GM21619 (cell line): ENCODE results near the gene SELENBP1.
A peak's percentile ranks its signal among the peaks of the same experiment; 100 is the strongest.

ENCODE experiments used
- ATAC-seq: cut with Tn5 transposase; IDR thresholded peaks from one replicate; pipeline ENCODE4 v1.9.1; 2021; ENCODE audit not compliant: unreplicated experiment

The SELENBP1 gene

DNA sequence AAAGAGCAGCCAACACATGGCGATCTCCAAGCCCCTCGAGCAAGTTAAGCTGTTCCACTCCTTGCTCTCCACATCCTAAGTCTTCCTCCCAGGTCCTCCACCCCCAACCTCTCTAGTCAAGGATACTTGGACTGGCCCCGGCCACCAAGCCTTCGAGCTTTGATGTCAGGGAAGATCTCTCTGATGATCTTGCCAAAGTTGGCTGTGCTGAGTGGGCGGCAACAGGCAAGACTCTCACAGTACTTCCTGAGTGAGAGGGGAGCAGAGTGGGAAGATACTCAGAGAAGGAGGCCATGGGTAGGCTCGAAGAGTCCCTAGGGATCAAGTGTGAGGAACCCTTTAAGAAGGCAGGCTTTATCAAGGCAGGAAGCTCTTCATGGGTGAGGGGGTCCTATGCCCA is 28.2 kb downstream of the SELENBP1 start:
- no peak for ATAC-seq

DNA sequence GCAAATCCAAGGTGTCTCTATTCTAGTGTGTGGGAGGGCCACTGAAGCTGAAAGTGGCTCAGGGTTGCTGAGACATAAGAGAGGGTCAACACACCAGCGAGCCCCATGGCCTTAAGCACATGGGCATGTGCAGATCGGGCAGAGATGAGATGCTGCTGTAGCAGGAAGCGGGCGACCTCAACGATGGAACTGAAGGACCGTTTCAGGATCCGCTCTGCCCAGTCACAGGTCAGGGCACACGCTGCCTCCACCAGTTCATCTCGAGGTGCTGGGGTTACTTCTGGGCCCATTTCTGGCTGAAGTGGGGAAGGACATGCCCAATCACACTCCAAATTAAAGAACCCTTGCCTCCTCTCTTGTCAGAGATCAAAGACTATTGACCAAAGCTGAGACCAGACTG is 28.9 kb downstream of the SELENBP1 start:
- no peak for ATAC-seq

DNA sequence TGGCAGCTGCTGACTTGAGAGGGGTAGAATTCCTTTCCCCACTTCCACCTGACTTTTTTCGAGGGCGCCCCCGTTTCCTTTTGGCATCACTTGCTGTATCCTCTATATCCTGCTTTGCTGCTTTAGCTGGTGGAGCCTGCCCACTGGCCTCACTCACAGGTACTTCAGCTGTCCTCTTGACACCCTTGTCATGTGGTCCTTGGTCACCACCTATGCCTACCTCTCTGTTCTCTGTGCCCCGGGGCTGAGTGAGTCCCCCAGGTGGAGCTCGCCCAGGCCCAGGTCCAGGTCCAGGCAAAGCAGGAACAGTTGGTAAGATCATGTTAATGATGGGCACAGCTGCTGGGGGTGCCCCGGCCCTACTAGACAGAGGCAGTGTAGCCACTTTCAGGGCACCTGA is 29.9 kb downstream of the SELENBP1 start:
- ATAC-seq: no peak

DNA sequence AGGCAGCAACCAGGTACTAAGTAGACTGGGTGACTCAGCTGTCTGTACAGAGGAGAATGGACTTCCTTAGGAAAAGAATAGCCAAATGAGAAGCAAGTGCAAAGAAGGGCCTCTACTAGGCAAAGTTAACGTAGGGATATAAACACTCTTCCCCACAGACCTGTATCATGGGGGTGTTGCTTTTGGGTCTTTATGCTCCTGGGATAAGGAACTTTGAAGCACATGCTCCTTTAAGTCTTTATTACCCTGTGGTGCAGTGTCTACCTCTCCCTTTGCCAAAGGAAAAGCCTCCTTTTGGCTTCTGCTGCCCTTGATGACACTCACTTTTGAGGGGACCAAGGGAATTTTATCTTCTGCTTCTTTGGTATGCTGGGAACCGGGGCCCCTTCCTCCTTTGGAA is 30.5 kb downstream of the SELENBP1 start:
- ATAC-seq: no peak

DNA sequence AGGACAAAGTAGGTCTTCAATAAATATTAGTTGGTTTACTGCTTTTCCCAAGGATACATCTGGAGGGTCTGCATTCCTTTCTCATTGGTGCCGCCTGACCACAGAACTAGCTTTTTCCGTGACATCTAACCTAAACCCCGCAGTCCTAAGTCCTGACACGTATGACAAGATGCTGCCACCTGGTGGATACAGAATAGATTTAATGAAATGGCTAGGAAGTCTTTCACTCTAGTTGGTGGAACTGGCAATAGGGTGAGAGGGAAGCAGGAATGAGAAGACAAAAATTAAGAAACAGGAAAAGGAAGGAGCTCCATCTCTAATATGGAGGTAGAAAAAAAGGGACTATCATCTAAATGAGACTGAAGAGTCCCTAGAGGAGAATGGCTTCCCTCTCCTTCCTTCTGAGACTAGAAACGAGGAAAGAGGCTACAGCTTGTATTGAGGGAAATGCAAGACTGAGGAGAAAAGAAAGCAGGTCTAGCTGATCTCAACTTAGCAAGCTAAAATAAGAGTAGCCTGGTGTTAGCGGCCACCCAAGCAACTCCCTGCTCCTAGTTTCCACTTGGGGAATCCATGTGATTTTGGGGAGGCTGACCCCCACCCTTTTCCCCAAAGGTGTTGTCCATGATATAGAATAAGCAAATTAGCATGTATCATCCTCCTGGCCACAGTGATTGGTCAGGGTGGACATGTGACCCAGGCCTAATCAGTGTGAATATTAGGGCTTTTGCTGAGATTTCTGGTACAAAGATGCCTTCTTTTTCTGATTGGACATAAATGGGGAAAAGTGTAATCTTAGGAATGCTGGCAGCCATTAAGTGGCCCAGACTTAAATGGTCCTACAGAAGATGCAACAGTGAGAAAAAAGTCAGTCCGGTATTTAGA is 31.4 kb downstream of the SELENBP1 start:
- no peak for ATAC-seq

GRCh38 chr1:151336556-151336955 is 35.9 kb downstream of the SELENBP1 start:
- no peak for ATAC-seq

DNA sequence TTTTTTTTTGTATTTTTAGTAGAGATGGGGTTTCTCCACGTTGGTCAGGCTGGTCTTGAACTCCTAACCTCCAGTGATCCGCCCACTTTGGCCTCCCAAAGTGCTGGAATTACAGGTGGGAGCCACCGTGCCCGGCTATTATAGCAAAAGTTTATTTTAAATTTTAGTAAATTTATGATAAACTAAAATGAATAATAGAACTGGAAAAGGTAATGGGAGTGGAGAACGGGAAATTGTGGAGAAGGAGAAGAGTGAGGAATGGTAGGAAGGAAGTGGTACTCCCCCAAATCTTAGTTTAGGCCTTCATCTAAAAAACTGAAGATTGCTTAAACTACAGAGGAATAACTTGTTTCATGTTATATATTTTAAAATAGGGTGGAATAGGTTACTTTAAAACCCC is 37.7 kb downstream of the SELENBP1 start:
- ATAC-seq: no peak

- peak; percentile 12 for ATAC-seq
Measured at GRCh38 chr1:151327903-151328674, 44.4 kb downstream of the SELENBP1 start.

- ATAC-seq: peak; percentile 78
Measured at GRCh38 chr1:151327223-151327902, 45.1 kb downstream of the SELENBP1 start, which contains the start of gene PI4KB. TSS of gene PI4KB (minus strand) at chr1:151327416. CDS start at chr1:151316481, 10,935 bp downstream.

DNA sequence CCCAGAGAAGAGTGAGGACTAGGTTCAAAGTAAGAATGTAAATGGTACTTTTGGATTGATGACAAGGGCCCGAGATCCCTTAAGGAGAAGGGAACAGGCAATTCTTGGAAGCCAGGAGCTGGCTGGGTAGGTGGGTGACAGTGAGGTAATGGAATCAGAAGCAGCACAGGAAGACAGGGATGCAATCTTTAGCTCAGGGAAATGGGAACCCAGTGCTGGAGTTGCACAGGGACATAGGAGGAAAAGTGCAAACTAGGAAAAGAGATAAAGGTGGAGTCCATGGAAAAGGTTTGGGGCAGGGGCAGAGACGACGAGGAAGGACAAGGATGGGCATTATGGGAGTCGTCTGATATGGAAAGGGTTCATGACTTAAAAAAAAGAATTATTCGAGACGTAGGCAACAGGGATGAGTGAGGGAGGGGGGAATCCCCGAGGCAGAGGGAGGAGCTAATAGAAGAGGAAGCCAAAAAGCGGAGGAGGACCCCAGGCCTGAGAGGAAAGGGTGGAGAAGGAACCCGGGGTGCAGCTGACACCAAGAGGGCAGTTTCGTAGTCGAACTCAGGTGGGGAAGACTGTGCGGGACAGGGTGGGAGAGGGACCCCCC is 45.8 kb downstream of the SELENBP1 start:
- ATAC-seq: peak; percentile 49

GRCh38 chr1:151325646-151326429 is 46.7 kb downstream of the SELENBP1 start:
- ATAC-seq: no peak

DNA sequence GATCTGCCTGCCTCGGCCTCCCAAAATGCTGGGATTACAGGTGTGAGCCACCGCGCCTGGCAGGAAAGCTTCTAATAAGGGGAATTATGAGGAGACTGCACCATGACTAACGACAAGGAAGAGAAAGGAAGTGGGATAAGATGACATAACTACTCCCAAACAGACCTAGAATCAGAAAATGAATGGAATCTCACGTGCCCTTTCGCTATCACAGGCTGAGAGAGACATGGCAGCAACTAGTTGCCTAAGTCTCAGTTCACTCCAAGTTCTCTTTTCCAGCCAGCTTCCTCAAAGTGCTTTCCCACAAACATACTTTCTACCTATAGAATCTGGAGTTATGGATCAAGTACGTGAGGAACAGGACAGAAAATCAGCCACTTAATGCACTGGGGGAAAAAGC is 47.3 kb downstream of the SELENBP1 start:
- no peak for ATAC-seq

GRCh38 chr1:151324390-151324930 is 48.0 kb downstream of the SELENBP1 start:
- ATAC-seq: no peak

DNA sequence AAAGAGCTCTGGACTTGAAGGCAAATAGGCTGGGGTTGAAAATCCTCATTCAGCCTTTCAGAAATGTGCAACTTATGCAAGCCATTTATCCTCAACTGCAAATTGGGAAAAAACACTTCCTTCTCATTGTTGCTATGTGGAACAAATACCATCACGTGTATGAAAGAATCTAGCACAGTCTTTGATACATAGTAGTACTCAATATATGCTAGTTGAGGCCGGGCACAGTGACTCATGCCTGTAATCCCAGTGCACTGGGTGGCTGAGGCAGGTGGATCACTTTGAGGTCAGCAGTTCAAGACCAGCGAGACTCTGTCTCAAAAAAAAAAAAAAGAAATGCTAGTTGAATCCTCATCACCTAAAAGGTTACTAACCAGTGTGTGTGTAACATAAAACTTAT is 53.5 kb downstream of the SELENBP1 start:
- ATAC-seq: no peak

GRCh38 chr1:151315565-151316235 is 56.8 kb downstream of the SELENBP1 start:
- ATAC-seq: no peak
